Right ventricle myocardium inferior (tissue), 1 donor: Measurements from ENCODE around the gene PFDN4. TPM values are rescaled to one million over a fixed set of nuclear protein-coding genes. Genes with fewer than 3 reads are reported as not detected.
"Not testable (repeated sequence)": the region's sequence is repeated elsewhere in the genome, so short reads cannot be mapped to it uniquely, and the experiment has no call there.

Experiments used
- ATAC-seq: fragments of 200-7000 bp; cut with Tn5 transposase; one replicate; pipeline ENCODE4 v1.9.1; 2020; ENCODE audit warnings: mild to moderate bottlenecking, moderate library complexity
- DNase-seq: peaks from one replicate; pipeline ENCODE4 v3.0.0; 2021; ENCODE audit errors: missing footprints
- intact Hi-C: fragments of 100-400 bp; cut with DNase I; formaldehyde crosslinking; loops from one replicate; pipeline ENCODE4 v1.11.0; 2022
- total RNA-seq: library from RNA; stranded (reverse); fragmentation: NEBNext Ultra II Directional; extraction: Animal tissue kit (Norgen Biotek cat#: 25700); gene quantifications from one replicate; pipeline ENCODE4 v1.2.1, GENCODE V29; 2021
- donor health status: DM: no; HTN: yes; CAD: no; lungs with severe emphysema.

Gene PFDN4
- total RNA-seq, 1 donor from 2014 or later: 24.0 TPM

GRCh38 chr20:54218470-54218869 lies 10.6 kb downstream of the PFDN4 start:
- intact Hi-C loops: loop anchor here (2.0 to 10.0 kb wide), 3 partner anchors 256 to 624 kb away; partner anchors contain the start of genes DOK5 and ZNF217
- DNase-seq: no peak
- no peak for ATAC-seq

DNA sequence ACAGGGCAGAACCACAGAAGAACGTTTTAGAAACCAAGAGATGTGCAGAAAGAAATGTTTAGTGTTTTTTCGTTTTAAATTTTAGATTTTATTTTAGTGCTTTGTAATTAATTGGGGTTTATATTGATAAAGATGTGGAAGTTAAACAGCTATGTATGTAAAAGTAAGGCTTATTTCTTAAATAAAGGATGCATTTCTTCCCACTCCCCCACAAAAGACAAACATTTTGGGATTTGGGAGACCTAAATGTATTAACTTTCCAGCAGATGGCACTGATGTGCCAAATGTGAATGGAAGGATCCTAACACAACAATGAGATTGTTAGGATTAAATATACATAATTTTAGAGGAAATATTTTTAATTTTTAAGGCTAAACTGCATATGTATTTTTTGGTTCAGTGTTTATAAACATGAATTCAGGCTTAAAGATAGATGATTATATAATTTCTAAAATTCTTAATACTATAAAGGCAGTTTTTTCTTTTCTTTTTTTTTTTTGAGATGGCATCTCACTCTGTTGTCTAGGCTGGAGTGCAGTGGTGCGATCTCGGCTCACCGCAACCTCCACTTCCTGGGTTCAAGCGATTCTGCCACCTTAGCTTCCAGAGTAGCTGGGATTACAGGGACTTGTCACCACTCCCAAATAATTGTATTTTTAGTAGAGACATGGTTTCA lies 12.0 kb downstream of the PFDN4 start:
- no peak for DNase-seq
- intact Hi-C loops: loop anchor here (2.0 to 10.0 kb wide), 3 partner anchors 255 to 625 kb away; partner anchors contain the start of genes DOK5 and ZNF217
- ATAC-seq: no peak

DNA sequence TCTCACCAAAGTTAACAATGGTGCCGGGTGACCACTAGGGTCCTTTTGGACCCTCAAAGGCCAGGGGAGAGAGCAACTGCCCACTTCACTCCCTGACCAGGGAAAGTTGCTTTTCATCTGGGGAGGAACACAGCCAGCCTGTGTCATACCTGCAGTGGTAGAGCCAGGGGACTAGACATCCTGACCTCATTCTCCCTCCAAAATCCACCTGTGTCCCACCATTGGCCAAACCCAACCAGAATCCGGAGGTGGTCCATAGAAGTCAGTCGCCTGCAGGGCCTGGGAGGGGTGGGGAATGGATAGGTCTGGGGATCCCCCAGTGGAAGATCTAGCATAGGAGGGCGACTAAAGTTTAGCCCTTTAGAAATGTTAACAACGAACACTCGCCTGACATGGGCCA lies 12.8 kb downstream of the PFDN4 start:
- no peak for ATAC-seq
- intact Hi-C loops: no loop called here
- DNase-seq: no peak

- DNase-seq (no peak), ATAC-seq (no peak)
- intact Hi-C loops: no loop called here
Observed at GRCh38 chr20:54221353-54221752, 13.5 kb downstream of the PFDN4 start.

DNA sequence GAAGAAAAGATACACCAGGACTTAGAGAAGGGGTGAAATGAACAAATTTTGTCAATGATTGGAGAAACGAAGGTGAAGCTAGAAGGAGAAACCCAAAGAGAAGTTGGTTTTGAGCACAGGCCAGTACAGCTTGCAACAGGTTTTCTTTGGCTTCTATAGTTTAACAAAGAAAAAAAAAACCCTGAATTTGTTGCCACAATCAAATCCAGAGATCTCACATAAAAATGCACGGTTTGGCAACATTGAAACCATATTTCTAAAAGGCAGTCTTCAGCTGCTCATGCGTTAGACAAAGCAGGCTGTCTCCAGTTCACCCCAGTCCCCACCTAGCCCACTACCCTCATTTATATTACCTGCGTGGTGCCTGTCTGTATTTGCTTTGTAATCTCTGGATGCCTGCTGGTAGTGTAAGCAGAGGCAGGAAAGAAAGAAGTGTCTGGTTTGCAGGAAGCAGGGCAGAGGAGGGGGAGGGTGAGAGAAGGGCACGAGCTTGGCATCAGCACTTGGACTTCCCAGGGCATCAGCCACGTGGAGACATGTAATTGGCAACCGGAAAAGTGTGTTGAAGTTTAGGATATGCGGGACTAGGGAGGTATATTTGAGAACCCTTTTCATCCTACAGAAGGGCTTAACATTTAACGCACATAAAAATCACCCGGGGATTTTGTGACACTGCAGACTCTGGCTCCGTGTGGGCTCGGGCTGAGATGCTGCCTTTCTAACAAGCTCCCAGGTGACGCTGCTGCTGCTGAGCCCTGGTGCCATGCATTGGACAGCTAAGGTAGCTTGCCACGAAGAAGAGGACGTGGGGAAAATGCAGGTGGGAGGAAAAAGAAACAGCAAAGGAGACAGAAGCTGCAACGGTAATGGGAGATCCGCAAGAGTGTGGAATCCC lies 14.4 kb downstream of the PFDN4 start:
- DNase-seq: no peak
- intact Hi-C loops: no loop called here
- ATAC-seq: peak; percentile 48

DNA sequence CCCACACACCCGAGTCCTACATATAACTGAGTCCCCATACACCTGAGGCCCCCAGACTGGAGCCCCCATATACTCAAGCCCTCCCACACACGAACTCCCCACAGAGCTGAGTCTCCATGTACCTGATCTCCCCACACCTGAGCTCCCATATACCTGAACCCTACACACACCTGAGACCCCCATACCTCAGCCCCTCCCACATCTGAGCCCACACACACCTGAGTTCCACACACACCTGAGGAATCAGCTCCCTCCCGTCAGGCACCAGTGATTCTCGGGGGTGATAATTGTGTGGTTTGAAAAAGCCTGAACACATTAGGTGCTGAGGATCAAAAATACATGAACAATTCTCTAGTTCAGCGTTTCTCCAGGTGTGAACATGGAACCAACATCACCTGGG lies 15.4 kb downstream of the PFDN4 start:
- intact Hi-C loops: no loop called here
- no peak for DNase-seq
- ATAC-seq: no peak

DNA sequence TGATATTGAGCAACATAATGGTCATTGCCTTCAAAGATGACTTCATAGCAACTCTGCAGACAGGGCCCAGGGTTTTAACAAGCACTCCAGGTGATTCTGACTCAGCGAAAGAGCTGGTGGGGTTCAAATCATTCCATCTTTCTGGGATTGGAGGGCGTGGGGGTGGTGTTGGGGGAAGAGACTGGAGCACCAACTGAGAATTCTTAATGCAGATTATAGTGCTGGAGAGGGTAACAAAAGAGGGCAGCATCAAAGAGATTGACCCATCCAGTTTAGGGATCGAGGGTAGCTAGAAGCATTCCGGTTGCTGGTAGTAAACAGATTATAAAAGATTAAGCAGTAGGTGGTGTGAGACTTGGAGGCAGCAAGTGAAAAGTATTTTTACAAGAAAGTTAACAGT lies 15.9 kb downstream of the PFDN4 start:
- ATAC-seq: no peak
- intact Hi-C loops: no loop called here
- no peak for DNase-seq

- ATAC-seq, DNase-seq, intact Hi-C loops: not testable (repeated sequence)
Observed at GRCh38 chr20:54224642-54225041, 16.8 kb downstream of the PFDN4 start.

- intact Hi-C loops: no loop called here
- ATAC-seq: no peak
- DNase-seq: no peak
Observed at GRCh38 chr20:54227241-54227640, 19.4 kb downstream of the PFDN4 start.

GRCh38 chr20:54227751-54228150 lies 19.9 kb downstream of the PFDN4 start:
- DNase-seq: no peak
- intact Hi-C loops: no loop called here
- ATAC-seq: no peak

DNA sequence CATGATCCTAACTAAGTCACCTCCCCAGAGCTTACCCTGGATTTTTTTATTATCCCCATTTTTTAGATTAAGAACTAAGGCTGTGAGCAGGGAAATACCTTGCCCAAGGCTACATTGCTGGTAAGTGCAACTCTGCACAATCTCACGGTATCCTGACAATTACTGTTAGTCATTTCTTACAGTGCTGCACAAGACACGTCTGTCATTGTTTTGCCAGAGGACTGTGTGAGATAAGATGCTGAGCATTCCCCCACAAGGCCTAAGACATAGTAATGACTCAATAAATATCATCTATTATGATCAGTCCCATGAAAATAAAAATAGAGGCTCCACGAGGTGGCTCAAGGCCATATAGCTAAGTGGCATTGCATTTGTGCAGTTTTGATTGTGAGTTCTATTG lies 21.0 kb downstream of the PFDN4 start:
- no peak for DNase-seq
- intact Hi-C loops: no loop called here
- ATAC-seq: no peak

GRCh38 chr20:54229566-54230160 lies 21.8 kb downstream of the PFDN4 start:
- intact Hi-C loops: no loop called here
- no peak for ATAC-seq

DNA sequence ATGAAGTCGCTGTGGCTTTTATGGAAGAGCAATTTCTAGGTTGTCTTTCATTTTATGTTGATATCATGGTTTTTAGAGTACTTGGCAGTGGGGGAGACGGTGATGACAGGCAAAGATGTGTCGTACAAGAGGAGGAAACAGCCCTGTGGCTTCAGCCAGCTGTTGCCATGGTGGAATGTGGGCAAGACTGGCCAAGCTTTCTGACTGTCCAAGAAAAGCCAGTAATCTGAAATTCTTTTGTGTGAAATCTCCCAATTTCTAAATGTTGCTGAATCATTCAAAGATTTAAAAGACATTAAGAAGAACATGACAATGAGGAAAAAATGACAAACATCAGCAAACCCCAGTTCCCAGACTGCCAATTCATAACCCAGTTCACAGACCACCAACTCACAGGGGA lies 23.1 kb downstream of the PFDN4 start:
- intact Hi-C loops: no loop called here
- ATAC-seq (no peak), DNase-seq (no peak)

More at GRCh38 chr20:54229566-54230160, 21.8 kb downstream of the PFDN4 start:
- no peak for DNase-seq

DNA sequence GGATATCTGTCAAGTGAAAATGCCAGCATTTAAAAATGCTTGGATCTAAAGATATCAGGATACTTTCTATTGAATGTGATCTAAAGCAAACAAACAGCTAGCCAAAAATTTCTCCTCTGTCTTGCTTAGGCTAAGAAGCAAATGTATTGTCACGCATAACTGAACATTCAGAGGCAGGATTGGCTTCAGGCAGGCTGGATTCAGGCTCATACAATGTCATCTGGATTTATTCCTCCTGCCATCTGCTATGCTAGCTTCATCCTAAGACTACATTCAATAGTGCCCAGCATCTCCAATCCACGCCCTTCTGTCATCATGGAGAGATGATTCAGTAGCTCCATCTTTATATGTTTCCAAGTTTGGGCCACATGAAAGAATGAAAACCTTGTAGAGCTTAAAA lies 27.1 kb downstream of the PFDN4 start:
- intact Hi-C loops: no loop called here

DNA sequence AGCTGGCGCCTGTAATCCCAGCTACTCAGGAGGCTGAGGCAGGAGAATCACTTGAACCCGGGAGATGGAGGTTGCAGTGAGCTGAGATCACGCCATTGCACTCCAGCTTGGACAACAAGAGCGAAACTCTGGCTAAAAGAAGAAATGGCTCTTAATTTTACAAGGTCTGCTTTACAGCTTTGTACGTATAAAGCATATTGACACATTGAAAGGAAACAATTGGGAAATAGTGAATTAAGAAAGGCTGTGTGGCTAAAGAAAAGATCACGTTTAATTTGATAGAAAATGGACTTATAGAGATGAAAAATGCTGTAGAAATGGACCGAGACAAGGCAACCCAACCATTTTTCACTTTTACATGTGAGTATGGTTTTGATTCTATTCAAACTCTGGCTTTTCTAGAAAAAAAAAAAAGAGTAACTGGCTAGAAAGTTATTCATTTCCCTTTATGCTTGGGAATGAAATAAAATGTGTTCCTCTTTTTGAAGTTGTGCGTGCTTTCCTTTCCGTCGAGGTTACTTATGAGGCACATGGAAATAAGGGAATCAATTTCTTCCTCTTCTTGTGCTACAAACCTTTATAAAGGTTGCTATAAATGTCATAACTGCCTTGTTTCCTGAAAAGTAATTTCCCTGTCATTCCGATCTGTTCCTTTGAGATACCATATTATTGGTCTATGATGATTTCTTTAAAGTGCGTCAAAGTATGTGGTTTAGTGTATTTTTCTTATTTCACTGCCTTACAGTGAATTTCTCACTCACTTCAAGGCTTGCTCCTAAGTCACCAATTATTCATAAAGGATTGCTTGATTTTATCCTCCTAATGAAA lies 29.4 kb downstream of the PFDN4 start:
- intact Hi-C loops: no loop called here
- no peak for DNase-seq
- ATAC-seq: no peak

More for the DNA sequence above, 27.1 kb downstream of the PFDN4 start:
- no peak for DNase-seq
- ATAC-seq: no peak

DNA sequence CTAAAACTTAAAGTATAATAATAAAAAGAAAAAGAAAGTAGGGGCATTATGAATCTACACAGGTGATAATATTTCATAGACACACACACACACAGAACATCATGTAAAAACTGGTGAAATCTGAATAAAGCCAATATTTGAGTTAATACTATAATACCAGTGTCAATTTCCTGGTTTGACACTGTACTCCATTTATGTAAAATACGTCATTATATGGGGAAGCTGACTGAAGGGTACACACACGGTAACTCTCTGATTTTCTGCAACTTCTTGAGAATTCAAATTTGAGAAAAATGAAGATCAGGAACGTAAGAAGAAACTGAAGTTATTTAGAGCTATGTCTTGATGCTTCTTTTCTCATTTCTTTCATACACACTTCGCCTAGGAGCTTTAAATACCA lies 36.2 kb downstream of the PFDN4 start:
- intact Hi-C loops: no loop called here
- no peak for ATAC-seq

GRCh38 chr20:54248705-54249104 lies 40.8 kb downstream of the PFDN4 start:
- intact Hi-C loops, DNase-seq, ATAC-seq: not testable (repeated sequence)

More for the DNA sequence above, 36.2 kb downstream of the PFDN4 start:
- DNase-seq: no peak

DNA sequence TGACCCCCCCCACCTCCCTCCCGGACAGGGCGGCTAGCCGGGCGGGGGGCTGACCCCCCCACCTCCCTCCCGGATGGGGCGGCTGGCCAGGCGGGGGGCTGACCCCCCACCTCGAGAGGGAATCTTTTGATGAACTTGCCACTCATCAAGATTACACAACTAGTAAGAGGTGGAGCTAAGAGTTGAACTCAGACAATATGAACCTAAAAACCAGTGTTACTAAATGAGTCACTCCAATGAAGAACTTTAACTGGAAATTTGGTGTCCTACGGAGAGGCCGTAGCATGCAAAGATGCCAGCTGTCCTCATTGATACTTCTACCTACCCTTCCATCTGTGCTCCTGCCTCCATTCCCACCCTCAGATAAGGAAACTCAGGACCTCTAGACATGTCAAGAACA lies 42.8 kb downstream of the PFDN4 start:
- ATAC-seq (no peak), DNase-seq (no peak)
- intact Hi-C loops: no loop called here

GRCh38 chr20:54251096-54251495 lies 43.2 kb downstream of the PFDN4 start:
- ATAC-seq: no peak
- intact Hi-C loops: no loop called here

More at GRCh38 chr20:54251096-54251495, 43.2 kb downstream of the PFDN4 start:
- DNase-seq: no peak
